Measurements from ENCODE around the gene TMEM62.
A peak's percentile ranks its signal among the peaks of the same experiment; 100 is the strongest.
"Not testable (repeated sequence)": the region's sequence is repeated elsewhere in the genome, so short reads cannot be mapped to it uniquely, and the experiment has no call there.

The TMEM62 gene

DNA sequence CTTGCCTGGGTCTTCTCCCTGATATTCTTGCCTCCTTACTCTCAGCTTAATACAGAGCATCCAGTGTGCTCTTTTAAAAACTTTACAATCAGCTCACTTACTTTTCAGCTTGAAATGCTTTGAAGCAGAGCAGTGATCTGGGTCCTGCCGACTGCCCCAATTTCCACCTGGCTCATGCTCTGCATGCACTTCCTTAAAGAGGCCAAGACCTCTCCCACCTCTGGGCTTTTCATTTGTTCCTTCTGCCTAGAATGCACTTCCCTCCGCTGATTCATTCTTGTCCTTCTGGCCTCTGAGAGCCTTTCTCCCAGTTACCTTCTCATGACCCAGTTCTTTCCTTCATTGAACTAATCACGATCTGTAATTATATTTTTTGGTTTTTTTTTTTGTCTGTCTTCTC, 49.9 kb downstream of the TMEM62 start:
- DNase-seq (ENCODE audit: low read depth) = no peak

DNA sequence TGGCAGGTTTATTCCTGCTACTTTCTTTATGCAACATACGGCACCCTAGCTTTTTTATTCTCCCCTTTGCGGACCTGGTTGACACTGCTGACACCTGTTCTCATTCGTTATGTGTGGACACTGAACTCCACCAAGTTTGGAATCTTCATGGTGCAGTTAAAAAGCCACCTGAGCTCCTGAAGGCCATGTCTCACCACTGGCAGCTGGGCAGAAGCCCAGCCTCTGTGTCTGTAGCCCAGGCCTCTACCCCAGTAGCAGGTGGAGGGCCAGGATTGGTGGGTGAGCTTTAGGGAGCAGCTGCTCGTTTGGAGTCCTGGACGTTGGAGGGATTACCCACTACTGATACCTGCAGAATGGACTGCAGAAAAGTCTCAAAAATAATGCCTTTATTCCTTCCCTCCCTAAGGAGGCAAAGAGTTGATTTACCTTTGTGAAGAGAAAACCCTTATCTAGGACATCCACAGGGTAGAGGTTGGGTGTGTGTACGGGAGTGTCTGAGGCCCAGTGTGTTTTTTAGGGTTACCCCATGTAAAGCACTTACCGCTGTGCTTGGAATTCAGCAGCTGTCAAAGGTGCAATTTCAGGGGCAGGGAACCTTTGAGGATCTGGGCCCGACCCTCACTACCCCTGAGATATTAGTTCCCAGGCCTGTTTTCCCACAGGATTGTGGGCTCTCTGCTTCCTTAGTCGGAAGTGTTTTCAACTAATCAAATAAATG, 51.2 kb downstream of the TMEM62 start:
- DNase-seq (ENCODE audit: low read depth) = no peak

DNA sequence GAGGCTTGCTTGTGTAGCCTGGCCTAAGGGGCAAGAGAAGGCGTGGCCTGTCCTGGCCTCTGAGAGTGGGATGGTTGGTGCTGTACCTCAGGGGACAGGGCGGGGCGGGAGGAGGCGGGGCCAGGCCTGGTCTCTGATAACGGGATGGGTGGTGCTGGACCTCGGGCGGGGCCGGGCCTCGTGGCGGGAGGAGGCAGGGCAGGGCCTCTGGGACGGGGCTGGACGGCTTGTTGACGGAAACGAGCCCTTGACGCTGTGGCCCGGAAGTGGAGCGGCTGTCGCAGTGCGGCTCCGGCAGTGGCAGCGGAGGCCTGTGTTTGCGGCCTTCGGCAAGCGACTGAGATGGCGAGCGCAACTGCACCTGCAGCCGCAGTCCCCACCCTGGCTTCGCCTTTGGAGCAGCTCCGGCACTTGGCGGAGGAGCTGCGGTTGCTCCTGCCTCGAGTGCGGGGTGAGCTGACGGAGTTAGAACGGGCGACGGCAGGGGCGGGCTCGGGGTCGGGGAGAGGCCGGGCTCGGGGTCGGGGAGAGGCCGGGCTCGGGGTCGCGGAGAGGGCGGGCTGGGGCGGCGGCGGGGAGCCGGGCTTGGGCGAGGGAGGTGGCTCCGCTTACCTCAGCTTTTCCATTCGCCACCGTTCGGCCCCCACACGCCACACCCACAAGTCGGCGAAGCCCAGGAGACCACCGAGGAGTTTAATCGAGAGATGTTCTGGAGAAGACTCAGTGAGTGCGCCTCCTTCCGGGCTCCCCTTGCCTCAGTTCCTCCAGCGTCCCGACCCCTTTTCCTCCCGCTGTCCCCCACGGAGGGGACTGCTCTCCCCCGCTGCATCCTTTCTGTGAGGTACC, 52.0 kb downstream of the TMEM62 start, which contains the start of gene CCNDBP1:
Gene CCNDBP1, plus strand, starts transcription at position 247 of the 846 bp plus-strand sequence. Its CDS starts 96 bp downstream, at position 343.
- DNase-seq (ENCODE audit: low read depth) = peak; percentile 62

DNA sequence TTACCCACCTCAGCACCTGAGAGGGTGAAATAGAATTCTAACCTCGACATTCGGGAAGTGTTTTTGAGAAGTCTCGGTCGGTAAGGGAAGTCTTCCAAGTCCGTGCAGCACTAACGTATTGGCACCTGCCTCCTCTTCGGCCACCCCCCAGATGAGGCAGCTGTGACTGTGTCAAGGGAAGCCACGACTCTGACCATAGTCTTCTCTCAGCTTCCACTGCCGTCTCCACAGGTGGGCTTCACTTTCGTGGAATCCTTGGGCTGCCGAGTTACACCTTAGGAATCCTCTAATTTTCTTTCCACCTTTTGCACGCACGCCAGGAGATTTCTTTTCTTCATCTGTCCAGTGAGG, 52.6 kb downstream of the TMEM62 start:
- DNase-seq (ENCODE audit: low read depth) = no peak

DNA sequence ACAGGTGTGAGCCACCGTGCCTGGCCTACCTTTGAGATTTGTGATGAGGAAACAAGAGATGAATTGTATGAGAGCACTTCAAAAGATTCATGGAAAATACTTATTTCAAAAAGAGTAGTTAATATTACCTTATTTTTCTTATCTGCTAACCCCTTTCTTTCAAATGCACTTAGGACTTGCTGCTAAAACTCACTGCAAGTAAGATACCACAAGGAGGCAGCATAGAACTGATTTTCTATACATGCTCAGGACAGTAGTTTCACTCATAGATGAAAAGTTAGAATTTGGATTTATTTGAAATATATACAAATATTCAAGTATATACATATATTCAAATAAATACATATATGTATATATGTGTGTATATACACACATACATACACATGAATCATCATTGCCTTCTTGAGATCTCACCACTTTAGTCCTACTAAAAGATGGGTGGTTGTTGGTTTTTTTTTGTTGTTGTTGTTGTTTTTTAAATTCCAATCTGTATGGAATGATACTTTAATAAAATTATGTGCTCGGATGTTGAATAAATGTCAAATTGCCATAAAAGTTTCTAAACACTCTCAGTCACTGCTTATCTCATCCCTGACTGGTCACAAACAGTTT, 54.3 kb downstream of the TMEM62 start:
- DNase-seq (ENCODE audit: low read depth) = no peak

DNA sequence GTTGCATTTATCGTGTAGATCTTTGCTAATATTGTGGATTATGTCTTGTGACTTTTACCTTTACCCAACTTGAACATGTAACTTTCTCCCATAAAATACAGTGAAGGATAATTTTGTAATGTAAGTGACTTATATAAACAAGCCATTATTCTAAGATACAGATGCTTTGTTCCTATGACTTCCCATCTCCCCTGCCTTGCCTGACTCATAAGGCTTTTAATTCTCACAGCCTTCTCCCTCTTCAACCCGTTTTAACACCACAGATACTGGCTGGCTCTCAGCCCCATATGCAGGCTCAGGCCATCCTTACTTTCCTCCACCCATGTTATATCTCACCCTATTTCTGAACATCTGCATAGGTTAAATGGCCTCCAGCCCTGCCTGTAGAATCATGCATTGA, 55.9 kb downstream of the TMEM62 start:
- DNase-seq (ENCODE audit: low read depth) = no peak

DNA sequence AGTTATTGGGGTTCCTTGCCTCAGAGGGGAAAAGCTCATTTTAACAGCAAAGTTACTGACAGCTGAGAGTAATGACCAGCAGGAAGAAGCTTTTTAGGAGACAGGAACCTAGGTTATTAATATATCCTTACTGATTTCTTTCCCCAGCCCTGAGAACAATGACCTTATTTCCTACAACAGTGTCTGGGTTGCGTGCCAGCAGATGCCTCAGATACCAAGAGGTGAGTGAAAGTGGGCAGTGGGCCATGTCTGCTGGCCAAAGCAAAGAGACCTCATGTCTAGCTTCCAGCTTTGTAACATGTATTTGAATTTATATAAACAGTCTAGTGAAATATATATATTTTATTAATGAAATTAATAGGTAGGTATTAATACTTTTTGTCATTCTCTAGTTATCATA, 56.8 kb downstream of the TMEM62 start:
- no peak for DNase-seq (ENCODE audit: low read depth)

DNA sequence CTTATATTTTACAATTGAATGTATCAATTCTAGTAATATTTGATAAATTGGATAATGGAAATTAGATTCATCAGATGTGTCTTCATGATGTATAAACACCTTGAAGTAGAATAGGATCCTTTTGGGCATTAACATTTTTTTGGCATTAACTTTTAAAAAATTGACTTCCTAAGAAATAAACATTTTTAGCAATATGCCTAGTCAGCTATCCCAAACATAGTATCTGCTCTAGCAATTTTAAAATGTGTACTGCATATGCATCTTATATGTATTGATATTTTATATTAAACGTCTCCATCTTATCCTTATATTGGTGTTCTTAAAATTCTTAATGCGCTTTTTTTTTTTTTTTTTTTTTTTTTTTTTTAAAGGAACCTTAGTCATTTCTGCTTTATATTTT, 60.3 kb downstream of the TMEM62 start:
- no peak for DNase-seq (ENCODE audit: low read depth)

DNA sequence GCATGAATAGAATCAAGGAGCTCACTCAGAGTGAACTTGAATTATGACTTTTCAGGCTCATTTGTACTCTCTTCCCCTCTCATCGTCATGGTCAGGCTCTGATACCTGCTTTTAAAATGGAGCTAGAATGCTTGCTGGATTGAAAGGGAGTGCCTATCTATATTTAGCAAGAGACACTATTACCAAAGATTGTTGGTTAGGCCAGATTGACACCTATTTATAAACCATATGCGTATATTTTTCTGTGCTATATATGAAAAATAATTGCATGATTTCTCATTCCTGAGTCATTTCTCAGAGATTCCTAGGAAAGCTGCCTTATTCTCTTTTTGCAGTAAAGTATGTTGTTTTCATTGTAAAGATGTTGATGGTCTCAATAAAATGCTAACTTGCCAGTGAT, 61.4 kb downstream of the TMEM62 start:
- no peak for DNase-seq (ENCODE audit: low read depth)

DNA sequence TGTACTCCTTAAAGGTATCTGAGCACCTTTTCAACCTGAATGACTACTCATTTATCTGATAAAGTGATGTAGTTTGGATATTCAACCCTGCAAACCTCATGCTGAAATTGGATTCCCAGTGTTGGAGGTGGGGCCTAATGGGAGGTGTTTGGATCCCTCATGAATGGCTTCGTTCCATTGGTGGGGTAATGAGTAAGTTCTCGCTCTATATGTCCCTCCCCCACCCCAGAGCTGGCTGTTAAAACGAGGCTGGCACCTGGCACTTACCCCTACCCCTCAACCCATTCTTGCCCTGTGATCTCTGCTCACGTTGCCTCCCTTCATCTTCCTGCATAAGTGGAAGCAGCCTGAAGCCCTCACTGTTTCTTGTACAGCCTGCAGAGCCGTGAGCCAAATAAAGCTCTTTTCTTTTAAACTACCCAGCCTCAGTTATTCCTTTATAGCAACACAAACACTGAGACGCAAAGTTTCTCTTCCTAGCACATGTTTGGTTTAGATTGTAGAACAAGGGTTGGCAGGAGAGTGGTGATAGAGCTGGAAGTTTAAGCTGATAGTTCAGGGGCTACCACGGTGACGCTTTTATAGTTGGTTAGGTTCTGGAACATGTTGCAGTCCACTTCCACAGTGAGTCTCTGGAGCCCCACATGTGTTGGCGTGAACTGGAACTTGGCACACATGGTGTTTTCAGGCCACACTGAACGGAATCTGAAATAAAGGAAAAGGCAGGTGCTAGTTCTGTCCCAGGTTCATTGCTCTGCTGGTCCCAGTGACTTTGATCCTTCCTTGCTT, 63.6 kb downstream of the TMEM62 start:
- no peak for DNase-seq (ENCODE audit: low read depth)

DNA sequence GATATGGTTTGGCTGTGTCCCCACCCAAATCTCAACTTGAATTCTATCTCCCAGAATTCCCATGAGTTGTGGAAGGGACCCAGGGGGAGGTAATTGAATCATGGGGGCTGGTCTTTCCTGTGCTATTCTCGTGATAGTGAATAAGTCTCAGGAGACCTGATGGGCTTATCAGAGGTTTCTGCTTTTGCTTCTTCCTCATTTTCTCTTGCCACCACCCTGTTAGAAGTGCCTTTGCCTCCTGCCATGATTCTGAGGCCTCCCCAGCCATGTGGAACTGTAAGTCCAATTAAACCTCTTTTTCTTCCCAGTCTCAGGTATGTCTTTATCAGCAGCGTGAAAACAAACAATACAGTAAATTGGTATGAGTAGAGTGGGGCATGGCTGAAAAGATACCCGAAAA, 64.4 kb downstream of the TMEM62 start:
- not testable (repeated sequence) for DNase-seq (ENCODE audit: low read depth)

DNA sequence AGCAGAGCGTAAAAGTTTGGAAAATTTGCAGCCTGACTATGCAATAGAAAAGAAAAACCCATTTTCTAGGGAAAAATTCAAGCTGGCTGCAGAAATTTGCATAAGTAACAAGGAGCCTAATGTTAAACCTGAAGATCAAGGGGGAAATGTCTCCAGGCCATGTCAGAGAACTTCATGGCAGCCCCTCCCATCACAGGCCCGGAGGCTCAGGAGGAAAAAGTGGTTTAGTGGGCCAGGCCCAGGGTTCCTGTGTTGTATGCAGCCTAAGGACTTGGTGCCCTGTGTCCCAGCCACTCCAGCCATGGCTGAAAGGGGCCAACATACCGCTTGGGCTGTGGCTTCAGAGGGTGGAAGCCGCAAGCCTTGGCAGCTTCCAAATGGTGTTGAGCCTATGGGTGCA, 65.2 kb downstream of the TMEM62 start:
- DNase-seq (ENCODE audit: low read depth) = not testable (repeated sequence)

DNA sequence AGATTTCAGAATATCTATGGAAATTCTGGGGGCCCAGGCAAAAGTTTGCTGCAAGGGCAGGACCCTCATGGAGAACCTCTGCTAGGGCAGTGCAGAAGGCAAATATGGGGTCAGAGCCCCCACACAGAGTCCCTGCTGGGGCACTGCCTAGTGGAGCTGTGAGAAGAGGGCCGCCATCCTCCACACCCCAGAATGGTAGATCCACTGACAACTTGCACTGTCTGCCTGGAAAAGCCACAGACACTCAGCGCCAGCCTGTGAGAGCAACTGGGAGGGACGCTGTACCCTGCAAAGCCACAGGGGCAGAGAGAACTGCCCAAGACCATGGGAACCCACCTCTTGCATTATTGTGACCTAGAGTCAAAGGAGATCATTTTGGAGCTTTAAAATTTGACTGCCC, 65.6 kb downstream of the TMEM62 start:
- no peak for DNase-seq (ENCODE audit: low read depth)

DNA sequence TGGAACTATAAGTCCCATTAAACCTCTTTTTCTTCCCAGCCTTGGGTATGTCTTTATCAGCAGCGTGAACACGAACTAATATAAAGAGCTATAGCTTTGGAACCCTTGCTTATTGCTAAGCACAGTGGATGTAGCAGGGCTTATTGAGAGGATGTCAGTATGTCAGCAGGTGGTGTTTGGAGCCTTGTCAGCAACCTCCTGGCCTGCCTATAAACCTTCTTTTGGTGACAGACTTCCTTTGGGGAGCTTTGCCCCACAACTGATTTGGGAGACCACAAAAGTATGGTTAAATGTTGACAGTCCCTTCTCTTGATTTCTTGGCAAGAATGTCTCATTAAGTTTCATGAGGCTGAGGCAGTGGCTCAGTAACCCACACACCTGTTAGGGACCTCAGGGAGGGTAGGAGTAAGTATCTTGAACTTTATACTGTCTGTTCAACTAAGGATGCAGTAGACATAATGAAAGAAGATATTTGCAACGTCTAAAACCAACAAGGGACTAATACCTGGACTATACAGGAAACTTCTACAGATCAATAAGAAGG, 66.6 kb downstream of the TMEM62 start:
- no peak for DNase-seq (ENCODE audit: low read depth)

DNA sequence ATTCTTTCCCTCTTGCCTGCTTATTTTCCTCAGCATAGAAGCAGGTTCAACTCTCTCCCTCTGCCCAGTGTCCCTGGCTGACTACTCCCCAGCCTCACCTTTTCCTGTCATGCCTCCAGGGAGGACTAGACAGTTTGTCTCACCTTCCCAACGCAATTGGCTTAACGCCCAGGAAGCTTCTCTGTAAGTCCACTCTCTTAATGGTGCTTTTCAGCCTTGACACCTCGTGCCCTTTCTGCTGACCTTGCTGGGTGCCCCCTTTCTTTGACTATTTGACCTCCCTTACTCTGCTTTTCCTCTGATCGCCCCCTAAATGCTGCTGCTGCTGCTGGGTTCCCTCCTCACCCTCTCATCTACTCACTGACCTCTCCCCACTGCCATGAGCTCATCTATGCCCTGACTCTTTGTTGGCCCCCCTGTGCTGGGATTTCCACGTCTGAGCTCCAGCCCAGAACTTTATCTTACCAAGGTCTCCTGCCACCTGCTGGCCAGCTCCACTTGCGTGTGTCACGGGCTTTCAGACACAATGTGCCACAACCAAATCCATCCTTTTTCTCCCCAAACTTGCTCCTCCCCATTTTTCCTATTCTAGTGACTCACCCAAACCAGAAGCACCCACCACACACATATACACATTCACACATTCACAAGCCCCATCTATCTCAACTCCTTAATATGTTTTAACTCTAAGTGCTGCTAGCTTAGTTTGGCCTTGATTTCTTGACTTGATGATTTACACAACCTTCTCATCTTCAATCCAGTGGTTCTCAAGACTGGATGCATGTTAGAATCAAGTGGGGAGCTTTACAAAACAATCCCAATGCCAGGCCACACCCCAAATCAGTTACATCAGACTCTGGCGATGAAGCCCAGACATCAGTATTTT, 70.9 kb downstream of the TMEM62 start:
- DNase-seq (ENCODE audit: low read depth) = peak; percentile 16

DNA sequence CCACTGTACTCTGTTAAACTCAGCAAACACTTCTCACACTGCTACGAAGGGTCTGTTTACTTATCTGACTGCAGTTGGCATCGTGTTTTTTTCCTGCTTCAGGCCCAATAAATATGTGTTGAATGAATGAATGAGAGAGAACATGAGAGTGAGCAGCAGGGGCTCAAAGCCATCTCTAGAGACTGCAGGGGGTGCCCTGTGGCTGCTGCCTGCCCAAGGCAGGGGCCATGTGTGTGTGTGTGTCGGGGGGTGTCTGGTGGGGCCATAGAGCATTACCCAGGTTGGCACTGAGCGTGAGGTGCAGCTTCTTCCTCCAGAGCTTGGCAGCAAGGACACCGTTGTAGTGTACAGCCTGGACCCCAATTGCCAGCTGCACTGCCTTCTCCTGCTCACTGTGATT, 72.7 kb downstream of the TMEM62 start:
- no peak for DNase-seq (ENCODE audit: low read depth)

DNA sequence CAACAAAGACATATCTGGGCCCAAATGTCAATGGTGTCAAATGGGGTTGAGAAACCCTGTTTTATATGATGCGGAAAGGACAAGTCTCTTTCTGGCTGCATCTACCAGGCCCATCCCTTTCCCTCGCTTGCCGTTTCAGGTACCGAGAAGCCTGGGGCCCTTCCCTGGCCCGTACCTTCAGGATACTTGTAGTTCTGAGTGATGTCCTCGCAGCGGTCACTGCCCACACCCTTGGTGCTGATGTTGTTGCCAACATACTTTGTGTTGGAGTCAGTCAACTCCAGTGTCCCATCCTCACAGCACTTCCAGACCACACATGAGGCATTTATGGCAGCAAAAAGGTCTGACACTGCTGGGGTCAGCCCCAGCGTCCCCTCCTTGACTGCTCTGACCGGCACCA, 73.6 kb downstream of the TMEM62 start:
- no peak for DNase-seq (ENCODE audit: low read depth)

DNA sequence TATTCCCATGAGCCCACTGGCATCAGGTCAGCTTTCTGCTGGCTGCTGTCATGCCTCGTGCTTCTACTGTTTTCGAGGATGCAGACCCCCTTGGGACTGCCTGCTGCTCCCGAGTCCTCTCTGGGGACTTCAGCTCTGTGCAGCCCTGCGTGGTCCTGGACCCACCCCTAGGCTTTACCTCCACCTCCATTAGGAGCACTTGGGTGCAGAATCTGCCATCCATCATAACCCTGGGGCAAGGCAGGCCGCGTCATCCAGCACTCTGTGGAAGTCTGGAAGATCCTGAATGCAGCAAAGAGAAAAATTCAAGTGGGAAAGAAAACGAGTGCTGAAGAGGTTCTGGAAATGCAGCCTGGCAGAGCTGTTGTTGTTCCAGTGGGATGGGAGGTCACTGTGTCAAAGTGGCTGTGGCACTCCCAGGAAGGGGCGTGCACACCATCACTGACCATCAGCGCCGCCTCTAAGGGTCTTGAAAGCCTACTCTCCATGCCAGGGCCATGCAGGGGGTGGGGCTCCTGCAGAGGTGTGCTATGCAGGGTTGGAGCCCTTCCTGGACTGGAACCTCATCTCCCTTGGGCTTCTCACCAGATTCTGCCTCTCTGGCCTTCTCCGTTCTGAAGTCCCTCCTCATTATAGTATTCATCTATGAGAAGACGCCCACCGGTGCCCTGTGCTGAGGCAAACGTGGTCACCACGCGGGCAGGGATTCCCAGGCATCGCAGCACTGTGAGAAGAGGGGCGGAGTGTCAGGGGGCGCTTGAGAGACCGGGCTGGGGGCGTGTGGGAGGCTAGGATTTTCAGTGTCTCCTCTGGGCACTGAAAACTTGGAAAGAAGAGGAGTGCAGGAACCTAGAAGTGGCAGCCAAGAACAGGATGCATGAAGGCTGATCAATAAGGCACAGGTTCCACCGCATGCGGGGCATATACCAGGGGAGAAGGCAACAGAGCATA, 74.9 kb downstream of the TMEM62 start:
- DNase-seq (ENCODE audit: low read depth) = no peak

DNA sequence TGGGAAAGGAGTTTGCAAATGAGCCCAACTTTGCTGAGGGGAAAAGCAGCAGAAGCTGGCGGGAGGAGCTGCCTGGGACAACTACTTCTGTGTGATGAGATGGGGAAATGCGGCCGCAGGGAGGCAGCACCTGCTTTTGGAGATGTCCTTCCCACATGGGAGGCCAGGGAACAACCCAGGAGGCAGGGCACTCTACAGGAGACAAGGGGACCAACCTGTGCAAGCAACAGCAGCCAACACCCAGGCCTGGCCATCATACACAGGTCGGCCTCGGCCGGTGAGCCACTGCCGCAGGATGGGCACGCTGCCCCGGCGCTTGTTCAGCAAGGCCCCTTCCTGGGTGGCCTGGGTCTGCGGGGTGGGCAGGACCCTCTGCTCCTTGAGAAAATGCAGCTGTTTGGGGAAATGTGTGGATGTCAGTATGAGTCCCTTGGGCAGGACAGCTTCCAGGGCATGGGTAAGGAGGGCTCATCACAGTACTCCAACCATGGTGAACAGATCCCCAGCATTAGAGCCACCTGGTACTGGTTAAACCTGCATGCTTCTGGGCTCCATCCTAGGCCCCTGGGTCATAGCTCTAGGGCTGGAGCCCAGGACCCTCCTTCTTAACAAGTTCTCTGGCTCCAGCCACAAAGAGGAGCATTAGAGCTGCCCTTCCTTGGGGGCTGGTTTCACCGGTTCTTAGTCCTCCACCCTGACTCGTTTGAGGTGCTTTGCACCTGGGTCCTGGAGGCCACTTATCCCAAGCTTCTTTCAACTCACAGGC, 75.9 kb downstream of the TMEM62 start:
- no peak for DNase-seq (ENCODE audit: low read depth)

Measured in stimulated activated CD4-positive, alpha-beta T cell treated with anti-CD3 and anti-CD28 coated beads, Interleukin-2, amount 100 ng/mL, for 4 hours (primary cell).